Measurements from ENCODE around the gene NT5DC4. TPM values are rescaled to one million over a fixed set of nuclear protein-coding genes. Genes with fewer than 3 reads are reported as not detected.

NT5DC4 gene
- total RNA-seq, 2 experiments from 2014 or later: not detected

DNA sequence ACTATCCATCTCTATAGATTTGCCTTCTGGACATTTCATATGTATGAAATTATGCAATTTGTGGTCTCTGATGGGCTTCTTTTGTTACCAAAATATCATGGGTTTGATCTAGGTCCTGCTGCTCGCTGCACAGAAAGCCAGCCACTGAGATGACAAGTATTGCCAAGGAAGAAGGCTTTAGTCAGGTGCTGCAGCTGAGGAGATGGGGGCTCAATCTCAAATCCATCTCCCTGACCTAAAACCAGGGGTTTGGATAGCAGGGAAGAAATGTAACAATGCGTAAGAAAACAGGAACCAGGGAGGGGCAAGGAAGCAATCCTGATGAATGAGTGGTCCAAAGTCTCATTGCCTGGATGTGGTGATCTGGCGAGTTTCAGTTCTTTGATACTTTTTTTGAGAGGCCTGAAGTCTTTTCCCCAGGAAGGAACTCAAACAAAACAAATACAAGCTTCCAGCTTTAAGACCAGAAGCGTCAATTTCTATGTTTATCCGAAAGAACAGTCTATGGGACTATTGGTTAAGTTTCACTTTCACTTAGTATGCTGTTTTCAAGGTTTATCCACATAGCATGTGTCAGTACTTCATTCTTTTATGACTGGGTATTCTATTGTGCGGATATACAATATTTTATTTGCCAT is 47.0 kb downstream of the NT5DC4 start:
- Histone ChIP-seq H3K9me3 (ENCODE audit: low read length) (peaks cover 9% of the 10 kb centered on the region; the same call in 1 of the 2 replicates), H4K20me1 (ENCODE audit: insufficient read depth, low read length) (peaks cover 2% of the 10 kb centered on the region; the same call in 1 of the 2 replicates), H3K4me3 (ENCODE audit: low read depth, low read length, poor library complexity, severe bottlenecking) (no peak overlapping the region), H3K36me3 (ENCODE audit: insufficient read depth, low read length) (0 out of 2 replicates have a peak, but pooled peaks cover 12% of the 10 kb centered on the region), H2AFZ (ENCODE audit: low read length) (no peak overlapping the region), H3K27ac (ENCODE audit: low read depth, low read length, poor library complexity, severe bottlenecking) (no peak overlapping the region), H3K9me2 (ENCODE audit: insufficient read depth, low read length) (no peaks in the 10 kb centered on the region), H3K4me1 (ENCODE audit: insufficient read depth, low read length, poor library complexity, severe bottlenecking) (peaks cover 27% of the 10 kb centered on the region), H3K4me2 (ENCODE audit: low read length) (no peak overlapping the region), H3K79me2 (ENCODE audit: insufficient read depth, low read depth, low read length) (peaks cover 13% of the 10 kb centered on the region)
- TF ChIP-seq, protein P1, sequence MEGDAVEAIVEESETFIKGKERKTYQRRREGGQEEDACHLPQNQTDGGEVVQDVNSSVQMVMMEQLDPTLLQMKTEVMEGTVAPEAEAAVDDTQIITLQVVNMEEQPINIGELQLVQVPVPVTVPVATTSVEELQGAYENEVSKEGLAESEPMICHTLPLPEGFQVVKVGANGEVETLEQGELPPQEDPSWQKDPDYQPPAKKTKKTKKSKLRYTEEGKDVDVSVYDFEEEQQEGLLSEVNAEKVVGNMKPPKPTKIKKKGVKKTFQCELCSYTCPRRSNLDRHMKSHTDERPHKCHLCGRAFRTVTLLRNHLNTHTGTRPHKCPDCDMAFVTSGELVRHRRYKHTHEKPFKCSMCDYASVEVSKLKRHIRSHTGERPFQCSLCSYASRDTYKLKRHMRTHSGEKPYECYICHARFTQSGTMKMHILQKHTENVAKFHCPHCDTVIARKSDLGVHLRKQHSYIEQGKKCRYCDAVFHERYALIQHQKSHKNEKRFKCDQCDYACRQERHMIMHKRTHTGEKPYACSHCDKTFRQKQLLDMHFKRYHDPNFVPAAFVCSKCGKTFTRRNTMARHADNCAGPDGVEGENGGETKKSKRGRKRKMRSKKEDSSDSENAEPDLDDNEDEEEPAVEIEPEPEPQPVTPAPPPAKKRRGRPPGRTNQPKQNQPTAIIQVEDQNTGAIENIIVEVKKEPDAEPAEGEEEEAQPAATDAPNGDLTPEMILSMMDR (conservative IDR thresholded peaks at IDR 0.05; ENCODE audit: low read length): no peak
- TF ChIP-seq EZH2phosphoT487 (IDR thresholded peaks at IDR 0.05; ENCODE audit: borderline replicate concordance, low read depth, low read length): no peak
- intact Hi-C loops (cut with micrococcal nuclease; ENCODE audit: unreplicated experiment): no loop called here
- DNase-seq (ENCODE audit: low spot score): no peak
- POLR2A ChIA-PET: no interaction called here
- no TSS peak for BruUV-seq (replicated peaks)
- CTCF ChIA-PET (ENCODE audit: unreplicated experiment): no interaction called here

DNA sequence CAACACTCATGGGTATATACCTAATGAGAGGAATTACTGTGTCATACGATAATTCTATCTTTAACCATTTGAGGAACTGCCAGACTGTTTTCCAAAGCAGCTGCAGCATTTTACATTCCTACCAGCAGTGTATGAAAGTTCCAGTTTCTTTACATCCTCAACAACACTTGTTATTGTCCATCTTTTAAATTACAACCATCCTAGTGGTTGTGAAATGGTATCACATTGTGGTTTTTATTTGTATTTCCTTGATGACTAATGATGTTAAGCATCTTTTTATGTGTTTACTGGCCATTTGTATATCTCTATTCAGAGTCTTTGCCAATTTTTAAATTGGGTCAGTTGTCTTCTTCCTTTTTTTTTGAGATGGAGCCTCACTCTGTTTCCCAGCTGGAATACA is 47.6 kb downstream of the NT5DC4 start:
- H3K4me1 ChIP-seq (ENCODE audit: insufficient read depth, low read length, poor library complexity, severe bottlenecking): peaks cover 23% of the 10 kb centered on the region
- DNase-seq (ENCODE audit: low spot score): no peak
- no peak overlapping the region for H2AFZ ChIP-seq (ENCODE audit: low read length)
- no peaks in the 10 kb centered on the region for H3K9me2 ChIP-seq (ENCODE audit: insufficient read depth, low read length)
- BruUV-seq (replicated peaks): no TSS peak
- no peak overlapping the region for H3K27ac ChIP-seq (ENCODE audit: low read depth, low read length, poor library complexity, severe bottlenecking)
- CTCF ChIA-PET (ENCODE audit: unreplicated experiment): no interaction called here
- H3K9me3 ChIP-seq (ENCODE audit: low read length): peaks cover 9% of the 10 kb centered on the region; the same call in 1 of the 2 replicates
- H4K20me1 ChIP-seq (ENCODE audit: insufficient read depth, low read length): no peaks in the 10 kb centered on the region; the same call in 1 of the 2 replicates
- no peak overlapping the region for H3K4me2 ChIP-seq (ENCODE audit: low read length)
- POLR2A ChIA-PET: no interaction called here
- H3K4me3 ChIP-seq (ENCODE audit: low read depth, low read length, poor library complexity, severe bottlenecking): no peak overlapping the region
- peaks cover 7% of the 10 kb centered on the region for H3K79me2 ChIP-seq (ENCODE audit: insufficient read depth, low read depth, low read length)
- TF ChIP-seq, protein P1 (conservative IDR thresholded peaks at IDR 0.05; ENCODE audit: low read length): no peak
- TF ChIP-seq EZH2phosphoT487 (IDR thresholded peaks at IDR 0.05; ENCODE audit: borderline replicate concordance, low read depth, low read length): no peak
- H3K36me3 ChIP-seq (ENCODE audit: insufficient read depth, low read length): 0 out of 2 replicates have a peak, but pooled peaks cover 12% of the 10 kb centered on the region
- intact Hi-C loops (cut with micrococcal nuclease; ENCODE audit: unreplicated experiment): no loop called here

DNA sequence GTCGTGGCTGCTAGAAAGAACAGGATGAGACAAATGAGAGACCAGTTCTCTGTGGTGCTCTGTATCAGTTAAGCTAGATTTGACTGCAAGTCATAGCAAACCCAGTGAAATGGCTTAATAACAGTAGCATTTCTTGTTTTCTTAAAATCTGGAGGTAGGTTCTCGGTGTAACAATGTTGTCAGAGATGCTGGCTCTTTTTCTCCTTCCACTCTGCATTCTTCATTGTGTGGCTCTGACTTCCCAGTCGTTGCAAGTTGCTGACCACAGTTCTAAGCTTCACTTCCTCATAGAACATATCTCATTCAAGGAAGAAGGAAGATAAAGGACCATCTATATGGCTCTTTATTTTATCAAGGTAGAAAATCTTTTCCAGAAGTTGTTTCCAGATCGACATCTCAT is 51.5 kb downstream of the NT5DC4 start:
- H3K4me3 ChIP-seq (ENCODE audit: low read depth, low read length, poor library complexity, severe bottlenecking): no peak overlapping the region

More for the DNA sequence above, 51.5 kb downstream of the NT5DC4 start:
- H2AFZ ChIP-seq (ENCODE audit: low read length): no peak overlapping the region
- no peak for DNase-seq (ENCODE audit: low spot score)
- intact Hi-C loops (cut with micrococcal nuclease; ENCODE audit: unreplicated experiment): no loop called here
- H3K36me3 ChIP-seq (ENCODE audit: insufficient read depth, low read length): 0 out of 2 replicates have a peak, but pooled peaks cover 12% of the 10 kb centered on the region
- ChIA-PET POLR2A (no interaction called here), CTCF (ENCODE audit: unreplicated experiment) (no interaction called here)
- H4K20me1 ChIP-seq (ENCODE audit: insufficient read depth, low read length): no peaks in the 10 kb centered on the region
- H3K4me2 ChIP-seq (ENCODE audit: low read length): no peak overlapping the region
- TF ChIP-seq, protein P1 (conservative IDR thresholded peaks at IDR 0.05; ENCODE audit: low read length): no peak
- no peak for TF ChIP-seq EZH2phosphoT487 (IDR thresholded peaks at IDR 0.05; ENCODE audit: borderline replicate concordance, low read depth, low read length)
- no TSS peak for BruUV-seq (replicated peaks)
- no peaks in the 10 kb centered on the region for H3K79me2 ChIP-seq (ENCODE audit: insufficient read depth, low read depth, low read length)
- H3K27ac ChIP-seq (ENCODE audit: low read depth, low read length, poor library complexity, severe bottlenecking): no peak overlapping the region
- no peaks in the 10 kb centered on the region for H3K9me2 ChIP-seq (ENCODE audit: insufficient read depth, low read length)
- H3K4me1 ChIP-seq (ENCODE audit: insufficient read depth, low read length, poor library complexity, severe bottlenecking): peaks cover 15% of the 10 kb centered on the region
- peaks cover 9% of the 10 kb centered on the region; the same call in 1 of the 2 replicates for H3K9me3 ChIP-seq (ENCODE audit: low read length)

Measured in OCI-LY7 (cell line).